HS-27A (cell line): Measurements from ENCODE around the gene ZNF490.

Experiments used
- DNase-seq: peaks from one replicate; pipeline ENCODE4 v3.0.0-alpha.2; 2012; ENCODE audit warnings: low read depth, missing footprints

The ZNF490 gene

GRCh38 chr19:12543855-12544254 is 66.8 kb downstream of the ZNF490 start:
- no peak for DNase-seq
